ENCODE data around the gene KRTAP12-2. TPM values are rescaled to one million over a fixed set of nuclear protein-coding genes. Genes with fewer than 3 reads are reported as not detected.

Gene KRTAP12-2
- total RNA-seq, 1 experiment from 2014 or later: not detected

- TF ChIP-seq ATF2 (CRISPR knock-in tag; IDR thresholded peaks at IDR 0.05; ENCODE audit: borderline replicate concordance, low read depth) (no peak), ETV6 (CRISPR knock-in tag; IDR thresholded peaks at IDR 0.05) (no peak), TCF7 (CRISPR knock-in tag; IDR thresholded peaks at IDR 0.05; ENCODE audit: low read depth) (no peak), RELA (CRISPR knock-in tag; IDR thresholded peaks at IDR 0.05; ENCODE audit: borderline replicate concordance) (no peak)
Observed at GRCh38 chr21:44677881-44678280, 11.2 kb upstream of the KRTAP12-2 start (continued).

GRCh38 chr21:44671911-44672310, 5.2 kb upstream of the KRTAP12-2 start:
- H3K27ac Mint-ChIP-seq: no peak overlapping the region
- H3K9me3 Mint-ChIP-seq: peaks cover 54% of the 10 kb centered on the region
- H3K27me3 Mint-ChIP-seq (ENCODE audit: low read depth): peaks cover 7% of the 10 kb centered on the region
- TF ChIP-seq OVOL2 (CRISPR knock-in tag; IDR thresholded peaks at IDR 0.05; ENCODE audit: borderline replicate concordance) (no peak), JAZF1 (CRISPR knock-in tag; IDR thresholded peaks at IDR 0.05) (no peak), RORB (CRISPR knock-in tag; IDR thresholded peaks at IDR 0.05) (no peak), ARID4B (CRISPR knock-in tag; IDR thresholded peaks at IDR 0.05; ENCODE audit: borderline replicate concordance) (no peak), ZNF232 (CRISPR knock-in tag; IDR thresholded peaks at IDR 0.05) (no peak), ZNF416 (CRISPR knock-in tag; IDR thresholded peaks at IDR 0.05) (no peak), USF2 (CRISPR knock-in tag; IDR thresholded peaks at IDR 0.05) (no peak), HMGXB4 (CRISPR knock-in tag; IDR thresholded peaks at IDR 0.05) (no peak), TCF7 (CRISPR knock-in tag; IDR thresholded peaks at IDR 0.05; ENCODE audit: low read depth) (no peak), NR3C1 (CRISPR knock-in tag; conservative IDR thresholded peaks at IDR 0.05; ENCODE audit: low read depth) (no peak), ZNF532 (CRISPR knock-in tag; IDR thresholded peaks at IDR 0.05; ENCODE audit: borderline replicate concordance) (no peak), MLX (CRISPR knock-in tag; IDR thresholded peaks at IDR 0.05) (no peak), USF1 (CRISPR knock-in tag; IDR thresholded peaks at IDR 0.05) (no peak), FOXP1 (CRISPR knock-in tag; IDR thresholded peaks at IDR 0.05; ENCODE audit: borderline replicate concordance) (no peak), CDX4 (CRISPR knock-in tag; IDR thresholded peaks at IDR 0.05; ENCODE audit: borderline replicate concordance) (no peak)
- ChIA-PET POLR2A (no interaction called here), CTCF (no interaction called here)
- peaks cover 3% of the 10 kb centered on the region; the same call in 1 of the 2 replicates for H3K4me1 Mint-ChIP-seq
- DNase-seq (ENCODE audit: low spot score) (no peak), ATAC-seq (no peak)
- H3K36me3 Mint-ChIP-seq: peaks cover 47% of the 10 kb centered on the region
- H3K4me3 Mint-ChIP-seq: no peak overlapping the region
